ENCODE data around the gene TLN1.

The TLN1 gene, protein sequence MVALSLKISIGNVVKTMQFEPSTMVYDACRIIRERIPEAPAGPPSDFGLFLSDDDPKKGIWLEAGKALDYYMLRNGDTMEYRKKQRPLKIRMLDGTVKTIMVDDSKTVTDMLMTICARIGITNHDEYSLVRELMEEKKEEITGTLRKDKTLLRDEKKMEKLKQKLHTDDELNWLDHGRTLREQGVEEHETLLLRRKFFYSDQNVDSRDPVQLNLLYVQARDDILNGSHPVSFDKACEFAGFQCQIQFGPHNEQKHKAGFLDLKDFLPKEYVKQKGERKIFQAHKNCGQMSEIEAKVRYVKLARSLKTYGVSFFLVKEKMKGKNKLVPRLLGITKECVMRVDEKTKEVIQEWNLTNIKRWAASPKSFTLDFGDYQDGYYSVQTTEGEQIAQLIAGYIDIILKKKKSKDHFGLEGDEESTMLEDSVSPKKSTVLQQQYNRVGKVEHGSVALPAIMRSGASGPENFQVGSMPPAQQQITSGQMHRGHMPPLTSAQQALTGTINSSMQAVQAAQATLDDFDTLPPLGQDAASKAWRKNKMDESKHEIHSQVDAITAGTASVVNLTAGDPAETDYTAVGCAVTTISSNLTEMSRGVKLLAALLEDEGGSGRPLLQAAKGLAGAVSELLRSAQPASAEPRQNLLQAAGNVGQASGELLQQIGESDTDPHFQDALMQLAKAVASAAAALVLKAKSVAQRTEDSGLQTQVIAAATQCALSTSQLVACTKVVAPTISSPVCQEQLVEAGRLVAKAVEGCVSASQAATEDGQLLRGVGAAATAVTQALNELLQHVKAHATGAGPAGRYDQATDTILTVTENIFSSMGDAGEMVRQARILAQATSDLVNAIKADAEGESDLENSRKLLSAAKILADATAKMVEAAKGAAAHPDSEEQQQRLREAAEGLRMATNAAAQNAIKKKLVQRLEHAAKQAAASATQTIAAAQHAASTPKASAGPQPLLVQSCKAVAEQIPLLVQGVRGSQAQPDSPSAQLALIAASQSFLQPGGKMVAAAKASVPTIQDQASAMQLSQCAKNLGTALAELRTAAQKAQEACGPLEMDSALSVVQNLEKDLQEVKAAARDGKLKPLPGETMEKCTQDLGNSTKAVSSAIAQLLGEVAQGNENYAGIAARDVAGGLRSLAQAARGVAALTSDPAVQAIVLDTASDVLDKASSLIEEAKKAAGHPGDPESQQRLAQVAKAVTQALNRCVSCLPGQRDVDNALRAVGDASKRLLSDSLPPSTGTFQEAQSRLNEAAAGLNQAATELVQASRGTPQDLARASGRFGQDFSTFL (N-terminal part only)

GRCh38 chr9:35732185-35732799, at the start of gene TLN1, which contains the start of gene CREB3:
Gene TLN1, minus strand, starts transcription at chr9:35732195. Its CDS starts 6,501 bp downstream, at chr9:35725694.
Gene CREB3, plus strand, starts transcription at chr9:35732666. Its CDS starts 107 bp downstream, at chr9:35732773.
- DNase-seq = peak; percentile 98 to 99

DNA sequence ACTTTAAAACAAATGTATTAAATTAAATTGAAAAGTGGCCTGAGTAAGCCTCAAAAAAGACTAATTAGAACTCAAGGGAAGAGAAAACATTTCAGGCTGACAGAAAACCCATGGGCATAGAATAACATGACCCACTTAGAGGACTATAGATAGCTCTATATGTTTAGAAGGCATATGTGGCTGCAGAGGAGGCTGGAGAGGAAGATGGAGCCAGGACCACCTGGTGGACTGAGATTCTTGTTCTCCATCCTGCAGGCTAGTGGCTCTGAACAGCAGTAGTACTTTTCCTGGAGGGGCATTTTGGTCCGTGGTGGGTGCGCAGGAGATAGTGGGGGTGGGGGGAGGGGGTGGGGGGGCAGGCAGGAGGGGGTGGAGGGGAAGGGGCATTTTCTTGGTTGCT, 49.1 kb upstream of the TLN1 start:
- no peak for DNase-seq

DNA sequence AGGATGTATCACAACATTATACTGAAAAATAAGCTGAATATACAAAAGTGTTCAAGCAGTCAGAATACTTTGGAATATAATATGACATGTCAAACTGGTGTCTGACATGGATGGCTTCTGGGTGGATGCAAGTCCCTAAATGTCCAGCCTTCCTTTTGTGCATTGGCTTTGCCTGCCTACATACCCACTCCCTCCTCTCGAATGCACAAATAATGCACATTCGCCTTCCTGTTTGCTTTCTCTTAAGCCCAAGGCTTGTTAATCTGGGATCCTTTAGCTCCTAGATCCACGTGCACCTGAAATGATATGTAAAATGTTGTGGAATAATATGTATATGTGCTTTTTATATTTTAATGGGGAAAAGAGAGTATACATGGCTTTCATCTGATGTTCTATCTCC, 46.5 kb upstream of the TLN1 start:
- no peak for DNase-seq

GRCh38 chr9:35776018-35776417, 44.0 kb upstream of the TLN1 start:
- DNase-seq = no peak

DNA sequence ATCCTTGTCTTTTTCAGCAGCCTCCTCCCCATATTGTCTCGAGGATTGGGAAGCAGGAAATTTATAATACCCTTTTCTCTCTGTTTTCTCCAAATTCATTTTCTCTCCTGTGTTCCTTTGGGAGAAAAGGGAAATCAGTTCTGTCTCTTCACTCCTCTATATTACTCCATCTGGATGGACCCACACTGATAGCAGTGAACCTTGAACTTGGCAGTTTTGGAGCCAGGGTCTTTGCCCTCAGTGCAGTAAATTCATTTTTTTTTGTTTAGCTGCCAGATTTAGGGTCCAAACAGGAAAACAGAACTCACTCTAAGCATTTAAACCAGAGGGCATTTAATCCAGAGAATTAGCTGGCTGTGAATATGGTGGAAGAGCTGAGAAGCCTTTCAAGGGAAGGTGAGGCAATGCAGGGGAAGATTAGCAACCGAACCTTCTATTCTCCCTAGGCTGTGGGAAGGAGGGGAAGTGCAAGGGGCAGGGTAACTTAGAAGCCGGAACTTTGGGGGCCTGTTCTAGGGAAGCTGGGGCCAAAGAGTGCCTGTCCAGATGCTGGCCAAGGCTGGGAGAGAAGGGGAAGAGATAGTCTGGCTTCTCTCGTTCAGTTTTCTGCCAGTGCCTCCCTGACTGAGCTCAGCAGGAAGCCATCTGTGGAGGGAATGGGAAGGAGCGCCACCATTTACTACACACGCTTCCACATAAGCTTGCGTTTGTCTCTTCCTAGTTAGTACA, 43.1 kb upstream of the TLN1 start:
- DNase-seq = no peak

GRCh38 chr9:35771943-35772342, 39.9 kb upstream of the TLN1 start:
- DNase-seq = no peak

- no peak for DNase-seq
These were observed 39.5 kb upstream of the TLN1 start for GRCh38 chr9:35771534-35771933.

DNA sequence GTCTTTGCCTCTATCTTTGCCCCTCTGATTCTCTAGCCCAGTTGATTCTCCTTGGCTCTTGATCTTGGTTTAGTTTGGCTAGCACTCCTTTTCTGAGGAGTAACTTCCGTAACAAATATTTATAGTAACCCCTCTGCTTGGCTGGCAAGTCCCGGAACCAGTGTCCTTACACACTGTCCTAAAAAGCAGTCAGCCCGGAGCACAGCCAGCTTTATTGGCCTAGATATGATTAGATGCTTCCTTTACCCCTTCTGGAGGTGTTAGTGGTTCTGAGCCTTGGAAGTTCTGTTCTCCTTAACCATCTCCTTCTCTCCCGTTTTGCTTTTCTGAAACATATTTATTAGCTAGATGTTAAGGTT, 39.1 kb upstream of the TLN1 start:
- DNase-seq = no peak

- no peak for DNase-seq
These were observed 37.8 kb upstream of the TLN1 start for GRCh38 chr9:35769763-35770162.

GRCh38 chr9:35767458-35767857, 35.5 kb upstream of the TLN1 start:
- DNase-seq = no peak

DNA sequence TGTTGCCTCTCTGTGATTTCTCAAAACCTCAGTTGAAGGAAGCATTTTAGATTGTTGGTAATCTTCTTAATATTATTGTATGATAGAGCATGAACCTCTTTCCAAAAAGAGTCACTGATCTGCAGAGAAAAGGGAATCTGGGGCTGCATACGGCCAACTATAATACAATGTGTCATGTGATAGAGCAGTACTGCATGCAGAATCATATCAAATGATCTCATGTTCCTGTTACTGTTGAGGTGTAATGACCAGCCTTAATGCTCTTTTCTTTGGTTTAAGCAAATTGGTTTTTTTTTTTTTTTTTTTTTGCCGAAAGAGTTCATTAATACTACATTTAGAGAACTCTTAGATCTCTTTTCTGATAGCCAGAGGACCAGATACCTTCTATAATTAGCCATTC, 35.0 kb upstream of the TLN1 start:
- no peak for DNase-seq

DNA sequence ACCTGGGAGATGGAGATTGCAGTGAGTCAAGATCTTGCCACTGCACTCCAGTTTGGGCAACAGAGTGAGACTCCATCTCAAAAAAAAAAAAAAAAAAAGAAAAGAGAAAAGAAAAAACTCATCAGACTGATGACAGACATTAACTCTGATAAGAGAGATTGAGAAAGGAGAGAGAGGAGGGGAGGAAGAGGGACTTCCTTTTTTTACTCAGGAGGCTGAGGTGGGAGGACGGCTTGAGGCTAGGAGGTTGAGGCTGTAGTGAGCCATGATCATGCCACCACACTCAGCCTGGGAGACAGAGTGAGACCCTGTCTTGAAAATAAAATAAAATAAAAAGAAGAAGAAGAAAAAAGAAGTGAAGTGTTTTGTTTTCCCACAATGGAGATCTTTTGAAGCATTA, 31.8 kb upstream of the TLN1 start:
- DNase-seq = no peak

DNA sequence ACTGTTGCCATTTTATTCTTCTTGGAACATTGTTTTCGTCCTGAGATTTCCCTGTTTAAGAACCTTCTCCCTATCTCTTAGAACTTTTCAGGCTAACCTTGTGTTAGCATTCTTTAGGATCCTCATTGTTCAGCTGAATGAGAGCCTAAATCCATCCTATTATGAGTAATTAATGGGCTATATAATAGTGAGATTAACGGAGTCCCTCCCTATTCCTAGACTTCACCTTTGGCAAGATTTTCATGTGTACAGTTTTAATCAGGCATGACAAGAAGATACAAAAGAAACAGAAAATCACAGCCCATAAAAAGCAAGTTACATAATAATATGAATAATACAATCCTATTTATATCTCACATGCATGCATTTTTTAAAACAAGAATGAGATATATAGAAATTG, 31.2 kb upstream of the TLN1 start:
- DNase-seq = no peak

DNA sequence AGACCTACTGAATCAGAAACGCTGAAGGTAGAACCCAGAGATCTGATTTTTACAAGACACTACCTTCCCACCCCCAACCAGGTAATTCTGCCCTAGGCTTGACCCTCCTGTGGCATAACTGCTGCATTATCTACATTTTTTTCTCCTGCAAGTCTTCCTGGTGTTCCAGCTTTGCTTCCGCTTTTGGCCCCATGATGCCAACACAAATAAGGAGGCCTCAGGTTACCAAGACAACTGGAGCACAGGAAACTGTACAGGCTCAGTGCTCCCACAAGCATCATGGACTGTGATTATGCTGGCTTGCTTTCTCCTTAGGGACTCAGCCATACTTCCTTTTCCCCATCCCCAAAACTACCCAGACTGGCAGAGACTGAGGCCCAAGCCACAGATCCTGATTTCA, 28.7 kb upstream of the TLN1 start:
- no peak for DNase-seq

DNA sequence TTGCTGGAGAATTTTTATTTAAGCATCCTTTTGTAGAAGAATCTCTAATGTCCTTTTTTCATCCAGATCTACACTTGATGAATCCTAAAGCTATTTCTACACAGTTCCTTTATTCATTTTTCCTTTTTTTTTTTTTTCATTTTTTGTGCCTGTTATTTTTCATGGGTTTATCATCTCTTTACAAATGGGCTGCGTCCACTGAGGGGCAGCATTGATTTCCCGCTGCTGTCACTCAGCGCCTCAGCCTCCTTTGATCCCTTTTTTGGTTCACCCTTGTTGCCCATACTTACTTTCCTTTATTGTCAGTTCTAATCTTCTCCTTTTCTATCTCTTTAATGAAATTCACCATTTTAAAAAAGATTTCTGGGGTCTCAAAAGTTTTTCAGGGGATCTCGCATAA, 27.8 kb upstream of the TLN1 start:
- DNase-seq = no peak

GRCh38 chr9:35758475-35759050, 26.6 kb upstream of the TLN1 start:
- DNase-seq = no peak

GRCh38 chr9:35757892-35758275, 25.9 kb upstream of the TLN1 start:
- no peak for DNase-seq

- DNase-seq = no peak
These were observed 25.4 kb upstream of the TLN1 start for GRCh38 chr9:35757226-35757891.

DNA sequence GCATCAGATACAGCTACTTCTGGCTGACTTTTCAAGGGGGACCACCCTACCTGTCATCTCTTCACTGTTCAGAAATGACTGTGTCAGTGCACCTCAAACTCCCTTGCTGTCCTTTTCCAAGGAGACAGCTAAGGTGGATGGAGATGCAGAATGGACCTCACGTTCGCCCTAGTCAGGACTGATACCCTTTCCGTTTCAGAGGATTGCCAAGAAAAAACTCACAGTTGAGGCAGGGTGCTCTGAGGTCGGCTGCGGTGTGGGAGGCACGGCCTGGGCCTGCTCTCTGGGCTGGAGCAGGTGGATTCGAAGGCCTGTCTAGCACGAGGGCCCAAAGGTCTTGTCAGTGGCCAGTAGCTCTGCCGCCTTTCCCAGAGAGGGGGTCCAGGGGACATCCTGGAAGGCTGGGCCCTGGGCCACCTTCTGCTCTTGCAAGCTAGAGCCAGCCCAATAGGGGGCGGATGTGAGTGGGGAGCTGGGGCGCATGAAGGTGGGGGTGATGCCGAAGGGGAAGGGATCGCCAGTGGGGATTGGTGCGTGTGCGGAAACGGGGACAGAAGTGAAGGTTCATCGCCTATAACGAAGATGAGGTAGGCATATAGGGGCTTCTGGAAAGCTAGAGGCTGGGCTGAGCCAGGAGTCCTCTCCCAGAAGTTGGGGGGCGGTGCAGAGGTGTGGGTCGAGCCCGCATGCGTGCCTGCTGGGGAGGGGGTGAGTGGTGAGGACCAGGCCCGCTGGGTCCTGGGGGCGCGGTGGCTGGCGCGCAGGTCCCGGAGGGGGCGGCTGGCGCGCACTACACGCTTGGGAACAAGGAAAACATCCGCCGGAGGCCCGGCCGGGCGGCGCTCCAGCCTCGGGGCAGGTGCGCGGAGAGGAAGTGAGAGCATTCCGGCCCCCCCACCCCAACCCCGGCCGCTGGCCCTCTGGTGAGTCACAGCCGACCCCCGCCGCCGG, 24.6 kb upstream of the TLN1 start:
- peak; percentile 76 to 78 for DNase-seq

DNA sequence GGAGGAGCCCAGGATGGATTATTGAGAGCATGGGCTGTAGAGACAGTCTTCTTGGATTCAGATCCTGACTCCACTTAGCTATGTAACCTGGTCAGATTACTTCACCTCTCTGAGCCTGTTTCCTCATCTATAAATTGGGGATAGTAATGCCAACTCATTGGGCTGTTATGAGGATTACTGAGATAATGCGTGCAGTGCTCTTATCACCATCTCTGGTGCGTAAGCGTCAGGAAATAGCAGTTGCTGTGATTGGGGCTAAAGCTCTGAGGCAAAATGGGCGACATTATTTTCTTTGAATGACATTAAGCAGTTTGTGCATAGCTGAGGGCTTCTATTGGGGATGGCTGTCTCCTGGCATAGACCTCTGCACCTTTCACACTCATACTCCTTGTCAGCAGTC, 23.1 kb upstream of the TLN1 start:
- DNase-seq = no peak
